DMS79 (cell line): ENCODE data around the gene TRAP1.
"Not testable (repeated sequence)": the region's sequence is repeated elsewhere in the genome, so short reads cannot be mapped to it uniquely, and the experiment has no call there.

Experiments
- DNase-seq: peaks from one replicate; lab custom pipeline; 2025; lab: John Stamatoyannopoulos, UW

Gene TRAP1

DNA sequence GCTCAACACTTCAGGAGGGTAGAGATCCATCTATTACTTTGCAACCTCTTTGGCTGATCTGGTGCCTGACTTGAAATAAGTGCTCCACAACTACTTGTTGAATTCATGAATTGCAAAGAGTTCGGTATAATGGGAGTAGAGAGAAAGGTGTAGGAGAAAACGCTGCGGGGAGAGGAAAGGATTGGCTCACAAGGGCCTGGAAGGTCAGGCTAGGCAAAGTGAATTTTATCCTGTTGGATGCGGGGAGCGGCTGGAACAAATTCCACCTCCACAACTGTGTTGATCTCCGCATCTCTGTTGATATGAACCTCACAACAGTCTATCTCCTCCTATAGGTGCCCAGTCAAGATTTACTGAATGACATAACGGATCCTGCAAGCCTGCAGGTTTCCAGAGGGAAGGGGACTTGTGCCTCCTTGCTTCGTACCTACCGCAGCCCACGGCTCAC, 106.6 kb downstream of the TRAP1 start:
- no peak for DNase-seq

DNA sequence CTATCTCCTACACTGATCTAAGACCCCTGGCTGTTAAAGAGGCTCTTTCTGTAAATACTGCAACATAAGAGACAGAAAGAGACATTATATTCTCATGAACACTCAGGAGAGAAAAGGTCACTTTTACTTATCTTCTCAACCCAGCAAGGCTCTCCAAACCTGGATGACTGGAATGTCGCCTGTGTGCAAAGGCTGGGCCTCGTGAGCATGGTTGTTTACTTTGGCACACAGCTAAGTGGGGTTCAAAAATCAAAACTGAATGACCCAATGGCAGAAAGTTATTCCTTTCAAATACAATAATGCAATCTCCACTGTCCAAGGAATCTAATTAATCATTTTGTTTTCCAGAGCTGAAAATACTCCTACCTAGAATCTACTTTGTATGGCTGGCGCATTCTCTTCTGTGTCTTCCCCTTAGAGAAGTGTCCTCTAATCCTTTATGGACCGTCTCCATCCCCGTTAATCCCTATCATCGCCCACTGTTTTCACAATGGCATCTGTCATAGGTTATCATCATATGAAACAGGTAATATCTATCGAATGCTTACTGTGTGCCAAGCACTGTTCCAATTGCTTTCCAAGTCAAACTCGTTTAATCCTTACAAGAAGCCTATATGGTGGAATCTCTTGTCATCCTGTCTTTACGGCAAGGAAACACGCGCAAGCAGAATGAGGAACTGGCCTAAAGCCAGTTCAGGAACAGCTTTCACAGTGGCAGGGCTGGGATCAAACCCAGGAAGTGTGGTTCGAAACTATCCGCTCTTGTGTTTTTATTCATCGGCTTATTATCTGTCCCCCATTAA, 107.2 kb downstream of the TRAP1 start:
- DNase-seq = no peak

DNA sequence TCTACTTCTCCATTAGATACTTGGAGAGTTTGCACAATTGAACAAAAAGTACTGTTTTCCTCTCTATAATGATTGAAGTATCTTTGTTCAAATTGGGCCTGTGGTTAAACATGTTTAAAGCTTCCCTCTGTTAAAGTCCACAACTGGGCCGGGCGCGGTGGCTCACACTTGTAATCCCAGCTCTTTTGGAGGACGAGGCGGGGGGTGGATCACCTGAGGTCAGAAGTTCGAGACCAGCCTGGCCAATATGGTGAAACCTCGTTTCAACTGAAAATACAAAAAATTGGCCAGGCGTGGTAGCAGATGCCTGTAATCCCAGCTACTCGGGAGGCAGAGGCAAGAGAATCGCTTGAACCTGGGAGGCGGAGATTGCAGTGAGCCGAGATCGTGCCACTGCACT, 108.3 kb downstream of the TRAP1 start:
- not testable (repeated sequence) for DNase-seq

DNA sequence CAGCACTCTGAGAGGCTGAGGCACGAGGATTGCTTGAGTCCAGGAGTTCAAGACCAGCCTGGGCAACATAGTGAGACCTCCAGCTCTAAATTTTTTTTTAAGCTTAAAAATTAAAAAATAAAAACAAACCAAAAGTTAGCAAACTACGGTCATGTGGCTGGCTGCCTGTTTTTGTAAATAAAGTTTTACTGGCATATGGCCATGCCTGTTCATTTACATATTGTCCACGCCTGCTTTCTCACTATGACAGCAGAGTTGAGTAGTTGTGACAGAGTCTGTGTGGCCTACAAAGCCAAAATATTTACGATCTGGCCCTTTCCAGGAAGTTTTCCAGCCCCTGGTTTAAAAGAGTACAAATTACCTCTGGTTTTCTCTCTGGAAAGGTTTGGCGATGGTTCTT, 109.3 kb downstream of the TRAP1 start:
- no peak for DNase-seq
